Stimulated activated memory B cell treated with anti-CD40 and anti-IgM and Interleukin-4, amounts not matched to agents 10 μg/mL and 1 μg/mL and 100 μg/mL, for 72 hours (primary cell): Measurements from ENCODE around the gene PSD2.

Source experiments
- ATAC-seq: fragments of 150-1000 bp; cut with Tn5 transposase; 2 replicates; pipeline ENCODE4 v1.10.0; 2021
- H3K27ac Mint-ChIP-seq: one replicate; pipeline ENCODE4 v1.8.0; 2022; ENCODE audit warnings: mild to moderate bottlenecking, mixed read lengths
- H3K27me3 Mint-ChIP-seq: one replicate; pipeline ENCODE4 v1.8.0; 2022; ENCODE audit warnings: mixed read lengths
- H3K36me3 Mint-ChIP-seq: one replicate; pipeline ENCODE4 v1.8.0; 2022; ENCODE audit warnings: mixed read lengths
- H3K4me1 Mint-ChIP-seq: one replicate; pipeline ENCODE4 v1.8.0; 2022; ENCODE audit warnings: mixed read lengths
- H3K4me3 Mint-ChIP-seq: one replicate; pipeline ENCODE4 v1.8.0; 2022; ENCODE audit warnings: mild to moderate bottlenecking, moderate library complexity, mixed read lengths
- H3K9me3 Mint-ChIP-seq: one replicate; pipeline ENCODE4 v1.8.0; 2022; ENCODE audit warnings: mixed read lengths

Gene PSD2

DNA sequence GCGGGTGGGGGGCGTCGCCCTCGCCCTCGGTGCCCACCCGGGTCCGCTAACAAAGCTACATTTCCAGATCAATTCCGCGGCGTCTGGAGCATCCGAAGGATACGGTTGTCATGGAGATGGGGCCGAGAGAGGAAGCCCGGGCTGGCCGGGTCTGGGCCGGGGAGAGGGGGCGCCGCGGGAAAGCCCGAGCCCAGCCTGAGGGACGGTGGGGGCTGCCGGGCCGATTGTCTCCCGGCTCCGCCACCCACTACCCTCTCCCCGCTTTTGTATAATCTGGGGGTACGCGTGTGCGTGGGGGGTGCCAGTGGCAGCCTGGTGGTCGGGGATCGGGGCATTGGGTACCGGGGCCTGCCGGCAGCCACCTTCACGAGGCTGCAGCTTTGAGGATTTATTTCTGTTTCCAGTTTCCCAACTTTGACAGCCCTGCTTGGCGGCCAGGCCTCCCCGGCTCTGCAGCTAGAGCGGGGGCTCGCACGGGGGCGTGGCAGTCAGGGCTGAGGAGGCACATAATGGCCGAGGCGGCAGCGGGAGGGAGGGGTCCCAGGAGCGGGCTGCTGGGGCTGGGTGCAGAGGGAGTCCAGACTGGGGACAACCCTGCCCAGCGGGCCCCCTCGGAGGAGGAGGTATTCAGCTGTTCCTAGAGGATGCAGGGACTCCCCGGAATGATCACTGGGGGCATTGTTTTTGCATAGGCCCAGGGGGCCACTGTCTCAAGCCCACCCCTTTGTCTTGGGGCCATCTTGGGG lies 626 bp downstream of the PSD2 start:
- H3K27me3 Mint-ChIP-seq = peaks cover 88% of the 10 kb centered on the region
- peaks cover 6% of the 10 kb centered on the region for H3K4me1 Mint-ChIP-seq
- no peak overlapping the region for H3K27ac Mint-ChIP-seq
- no peak overlapping the region for H3K4me3 Mint-ChIP-seq
- H3K9me3 Mint-ChIP-seq = no peaks in the 10 kb centered on the region
- ATAC-seq = no peak
- no peaks in the 10 kb centered on the region for H3K36me3 Mint-ChIP-seq

DNA sequence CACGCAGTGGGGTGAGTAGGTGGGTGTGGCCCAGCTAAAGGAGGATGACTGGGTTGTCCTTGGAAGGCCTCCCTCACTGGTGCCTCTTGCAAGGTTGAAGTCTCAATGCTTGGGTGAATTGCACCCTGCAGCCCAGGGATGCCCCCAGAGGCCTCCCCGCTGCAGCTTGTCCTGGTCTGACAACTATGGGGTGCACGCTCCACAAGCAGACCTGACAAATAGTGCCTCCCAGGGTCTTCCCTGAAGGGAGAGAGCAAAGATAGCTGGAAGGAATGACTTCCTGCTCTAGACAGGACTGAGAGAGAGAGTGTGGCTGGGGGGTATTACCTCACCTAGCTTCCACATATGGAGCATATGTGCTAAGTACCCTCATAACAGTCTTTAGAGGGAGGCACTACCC lies 1.7 kb downstream of the PSD2 start:
- no peak overlapping the region for H3K27ac Mint-ChIP-seq
- H3K27me3 Mint-ChIP-seq = peaks cover 89% of the 10 kb centered on the region
- no peak overlapping the region for H3K4me3 Mint-ChIP-seq
- H3K9me3 Mint-ChIP-seq = no peaks in the 10 kb centered on the region
- ATAC-seq = no peak
- H3K4me1 Mint-ChIP-seq = peaks cover 6% of the 10 kb centered on the region
- no peaks in the 10 kb centered on the region for H3K36me3 Mint-ChIP-seq

DNA sequence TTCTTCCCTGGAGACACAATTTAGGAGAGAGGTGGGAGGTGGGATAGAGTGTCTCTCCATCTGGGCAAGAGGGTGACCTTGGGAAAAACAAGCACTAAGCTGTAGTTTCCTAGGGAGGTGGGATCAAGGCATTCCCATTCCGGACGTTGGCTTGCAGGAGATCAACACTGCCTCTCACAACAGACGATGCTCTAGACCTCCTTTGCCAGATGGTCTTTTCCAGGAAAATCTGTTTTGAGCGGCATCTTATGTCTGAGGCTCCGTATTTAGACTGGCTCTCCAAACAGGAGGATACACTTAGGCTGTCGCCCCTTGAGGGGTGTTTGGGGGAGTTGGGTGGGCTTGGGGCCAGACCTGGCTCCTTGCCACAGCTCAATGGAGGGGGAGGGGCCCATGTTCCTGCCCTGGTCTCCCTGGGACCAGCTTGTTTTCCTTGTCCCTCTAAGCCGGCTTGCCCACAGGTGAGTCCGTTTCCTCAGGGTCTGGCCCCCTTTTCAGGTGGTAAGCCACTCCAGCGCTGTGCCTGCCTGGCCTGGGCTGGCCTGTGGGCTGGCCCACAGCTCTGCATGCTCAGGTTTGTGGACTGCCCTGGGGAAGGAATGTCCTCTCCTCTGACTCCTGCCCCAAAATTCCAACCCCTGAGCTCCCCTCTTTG lies 2.4 kb downstream of the PSD2 start:
- Mint-ChIP-seq H3K9me3 (no peaks in the 10 kb centered on the region), H3K4me1 (peaks cover 6% of the 10 kb centered on the region), H3K4me3 (no peak overlapping the region), H3K27ac (no peak overlapping the region), H3K27me3 (peaks cover 84% of the 10 kb centered on the region), H3K36me3 (no peaks in the 10 kb centered on the region)
- no peak for ATAC-seq

DNA sequence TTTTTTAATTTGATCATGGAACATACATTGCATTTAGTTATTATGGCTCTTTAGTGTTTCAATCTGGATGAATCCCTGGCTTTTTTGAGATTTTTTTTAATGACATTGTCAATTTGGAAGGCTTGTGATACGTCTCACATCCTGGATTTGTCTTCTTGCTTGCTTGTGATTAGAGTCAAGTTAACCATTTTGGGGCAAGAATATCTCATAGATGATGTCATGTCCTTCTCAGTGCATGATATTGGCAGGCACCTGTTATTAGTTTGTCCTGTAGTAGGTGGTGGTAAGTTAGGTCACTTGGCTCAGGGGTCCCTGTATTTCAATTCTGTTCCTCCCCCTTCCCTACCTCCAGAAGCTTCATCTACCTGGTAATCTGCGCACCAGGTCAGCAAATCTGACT lies 3.3 kb downstream of the PSD2 start:
- no peak overlapping the region for H3K27ac Mint-ChIP-seq
- ATAC-seq = no peak
- peaks cover 6% of the 10 kb centered on the region for H3K4me1 Mint-ChIP-seq
- no peaks in the 10 kb centered on the region for H3K9me3 Mint-ChIP-seq
- H3K36me3 Mint-ChIP-seq = no peaks in the 10 kb centered on the region
- peaks cover 88% of the 10 kb centered on the region for H3K27me3 Mint-ChIP-seq
- no peak overlapping the region for H3K4me3 Mint-ChIP-seq

DNA sequence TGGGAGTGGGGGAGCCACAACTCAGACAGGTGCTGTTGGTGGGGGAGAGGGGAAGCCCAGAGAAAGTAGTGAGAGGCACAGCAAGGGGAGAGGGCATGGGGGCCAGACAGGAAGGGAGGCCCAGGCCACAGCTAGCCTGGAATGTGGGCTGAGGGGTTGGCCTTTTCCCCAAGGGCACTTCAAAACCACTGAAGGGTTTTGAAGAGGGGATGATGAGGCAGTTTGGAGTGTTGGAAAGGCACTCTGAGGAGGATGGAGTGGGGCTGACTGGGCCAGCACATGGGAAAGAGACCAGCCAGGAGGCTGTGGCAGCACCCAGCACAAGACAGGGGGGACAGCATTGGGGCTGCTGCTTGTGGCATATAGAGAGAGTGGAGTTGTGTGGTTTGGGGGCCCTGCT lies 3.8 kb downstream of the PSD2 start:
- Mint-ChIP-seq H3K4me3 (no peak overlapping the region), H3K9me3 (no peaks in the 10 kb centered on the region), H3K27me3 (peaks cover 88% of the 10 kb centered on the region), H3K27ac (no peak overlapping the region), H3K4me1 (peaks cover 6% of the 10 kb centered on the region), H3K36me3 (no peaks in the 10 kb centered on the region)
- ATAC-seq = no peak

DNA sequence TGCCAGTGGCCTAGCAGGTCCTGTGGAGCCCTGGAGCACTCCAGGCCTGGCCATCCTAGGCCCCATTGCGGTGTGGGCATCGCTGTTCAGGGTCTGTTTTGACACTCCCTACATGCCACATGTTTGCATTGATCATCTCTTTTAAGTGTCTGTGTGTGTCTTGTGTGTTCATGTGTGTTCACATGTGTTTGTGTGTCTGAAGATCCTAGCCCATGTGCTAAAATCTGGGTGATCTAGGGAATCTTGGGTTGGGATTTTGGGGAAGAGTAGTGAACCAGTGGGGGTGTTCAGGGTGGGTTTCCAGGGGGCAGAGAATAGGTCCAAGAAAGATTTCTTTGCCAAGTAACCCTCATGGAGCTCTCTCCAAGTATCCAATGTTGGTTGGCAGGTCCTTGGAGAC lies 8.4 kb downstream of the PSD2 start:
- H3K4me3 Mint-ChIP-seq = no peak overlapping the region
- no peaks in the 10 kb centered on the region for H3K4me1 Mint-ChIP-seq
- H3K27me3 Mint-ChIP-seq = peaks cover 80% of the 10 kb centered on the region
- H3K9me3 Mint-ChIP-seq = no peaks in the 10 kb centered on the region
- ATAC-seq = no peak
- H3K27ac Mint-ChIP-seq = no peak overlapping the region
- H3K36me3 Mint-ChIP-seq = no peaks in the 10 kb centered on the region

DNA sequence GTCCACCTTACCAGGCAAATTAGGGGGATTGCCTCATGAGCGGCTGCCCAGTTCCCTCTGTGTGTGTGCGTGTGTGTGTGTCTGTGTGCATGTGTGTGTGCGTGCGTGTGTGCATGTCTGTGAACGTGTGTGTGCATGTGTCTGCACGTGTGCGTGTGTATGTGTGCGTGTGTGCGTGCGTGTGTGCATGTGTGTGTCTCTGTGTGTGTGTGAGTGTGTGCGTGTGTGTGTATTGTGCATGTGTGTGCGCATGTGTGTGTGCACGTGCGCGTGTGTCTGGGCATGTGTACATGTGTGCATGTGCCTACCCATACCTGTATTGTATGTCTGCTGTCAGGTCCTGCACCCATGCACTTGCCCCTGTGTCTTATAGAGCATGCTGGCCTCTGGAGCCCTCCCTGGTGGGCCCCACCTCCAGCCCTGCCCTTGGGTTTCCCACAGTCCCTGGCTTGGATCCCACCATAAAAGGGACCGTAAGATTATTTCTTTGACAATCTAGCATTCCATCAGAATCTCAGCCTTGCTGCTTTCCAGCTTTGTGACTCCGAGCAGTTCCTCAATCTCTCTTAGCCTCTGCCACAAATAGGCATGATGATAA lies 9.3 kb downstream of the PSD2 start:
- Mint-ChIP-seq H3K27ac (no peak overlapping the region), H3K4me3 (no peak overlapping the region), H3K4me1 (no peaks in the 10 kb centered on the region), H3K36me3 (no peaks in the 10 kb centered on the region), H3K27me3 (peaks cover 77% of the 10 kb centered on the region), H3K9me3 (no peaks in the 10 kb centered on the region)
- no peak for ATAC-seq

DNA sequence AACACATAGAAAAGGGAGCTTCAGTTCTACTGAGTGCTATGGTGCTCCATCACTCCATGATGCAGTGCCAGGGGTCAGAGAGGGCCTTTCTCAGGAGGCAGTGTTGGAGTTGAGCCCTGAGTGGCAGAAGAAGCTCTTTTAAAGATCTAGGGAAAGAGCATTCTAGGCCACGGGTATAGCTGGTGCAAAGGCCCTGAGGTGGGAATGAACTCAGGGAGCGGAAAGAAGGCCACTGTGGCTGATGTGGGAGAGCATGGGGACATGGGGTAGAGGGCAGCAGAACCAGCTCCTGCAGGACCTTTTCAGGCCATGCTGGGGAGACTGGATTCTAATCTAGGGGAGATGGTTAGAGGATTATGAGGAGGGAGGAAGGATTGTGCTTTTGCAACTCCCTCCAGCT lies 9.9 kb downstream of the PSD2 start:
- Mint-ChIP-seq H3K36me3 (no peaks in the 10 kb centered on the region), H3K9me3 (no peaks in the 10 kb centered on the region), H3K27ac (no peak overlapping the region), H3K4me1 (no peaks in the 10 kb centered on the region), H3K27me3 (peaks cover 77% of the 10 kb centered on the region), H3K4me3 (no peak overlapping the region)
- ATAC-seq = no peak

DNA sequence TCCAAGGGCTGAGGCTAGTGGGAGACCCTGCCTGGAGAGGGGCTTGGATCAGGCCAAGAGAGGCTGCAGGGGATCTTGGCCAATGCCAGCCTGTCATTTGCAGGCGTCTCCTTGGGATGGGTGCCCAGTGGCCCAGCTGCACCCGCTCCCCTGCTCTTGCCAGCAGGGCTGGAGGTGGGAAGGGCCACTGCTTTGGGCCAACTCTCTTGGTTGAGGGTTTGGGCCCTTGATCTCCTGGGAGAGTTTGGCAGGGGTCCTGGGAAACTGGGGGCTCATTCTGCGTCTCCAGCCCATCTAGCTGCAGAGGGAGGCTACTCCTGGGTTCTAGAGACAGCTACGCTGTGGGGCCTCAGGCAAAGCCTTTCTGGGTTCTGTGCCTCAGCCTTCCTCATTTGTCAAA lies 10.5 kb downstream of the PSD2 start:
- no peak for ATAC-seq
- H3K9me3 Mint-ChIP-seq = no peaks in the 10 kb centered on the region
- H3K4me3 Mint-ChIP-seq = no peak overlapping the region
- no peak overlapping the region for H3K27ac Mint-ChIP-seq
- H3K36me3 Mint-ChIP-seq = no peaks in the 10 kb centered on the region
- peaks cover 74% of the 10 kb centered on the region for H3K27me3 Mint-ChIP-seq
- no peaks in the 10 kb centered on the region for H3K4me1 Mint-ChIP-seq

DNA sequence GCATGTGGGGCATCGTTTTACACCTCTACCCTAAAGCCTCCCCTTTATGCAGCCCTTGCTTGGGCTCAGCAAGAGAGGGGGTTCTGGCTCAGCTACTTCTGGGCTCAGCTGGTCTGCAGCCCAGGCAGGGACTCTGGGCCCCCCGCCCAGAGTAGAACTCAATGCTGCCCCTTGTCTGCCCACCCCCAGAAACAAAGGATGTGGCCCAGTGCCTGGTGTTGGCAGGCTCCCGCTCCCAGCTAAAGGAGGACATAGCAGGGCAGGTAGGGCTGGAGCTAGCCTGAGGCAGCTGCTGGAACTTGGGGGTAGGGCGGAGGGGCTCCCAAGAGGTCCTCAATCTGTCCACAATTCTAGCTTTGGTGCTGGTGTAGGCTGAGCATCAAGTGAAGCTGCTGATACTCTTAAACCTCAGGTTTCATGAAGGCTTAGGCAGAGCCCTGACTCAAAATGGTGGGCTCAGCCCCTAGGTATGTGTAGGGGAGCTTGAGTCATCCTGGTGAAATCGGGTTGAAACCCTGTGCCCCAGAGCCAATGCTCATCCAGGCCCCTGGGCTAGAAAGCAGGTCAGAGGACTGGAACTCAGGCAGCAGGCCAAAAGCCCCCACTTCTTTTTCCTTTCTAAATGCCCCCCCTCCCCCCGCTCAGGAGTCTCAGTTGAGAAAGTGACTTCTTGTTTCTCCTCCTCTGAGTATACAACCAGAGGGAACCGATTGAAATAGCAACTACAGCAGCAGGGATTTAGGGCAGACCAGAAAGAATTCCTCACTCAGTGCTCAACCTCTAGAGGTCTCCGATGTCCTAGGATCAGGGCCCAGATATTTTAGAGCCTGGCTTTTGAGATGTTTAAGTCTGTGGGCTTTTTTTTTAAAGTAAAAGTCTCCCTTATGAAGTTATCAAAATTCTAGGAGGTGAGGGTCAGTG lies 11.4 kb downstream of the PSD2 start:
- H3K4me3 Mint-ChIP-seq = no peak overlapping the region
- H3K4me1 Mint-ChIP-seq = no peaks in the 10 kb centered on the region
- no peaks in the 10 kb centered on the region for H3K9me3 Mint-ChIP-seq
- peaks cover 74% of the 10 kb centered on the region for H3K27me3 Mint-ChIP-seq
- no peak overlapping the region for H3K27ac Mint-ChIP-seq
- no peak for ATAC-seq
- no peaks in the 10 kb centered on the region for H3K36me3 Mint-ChIP-seq

DNA sequence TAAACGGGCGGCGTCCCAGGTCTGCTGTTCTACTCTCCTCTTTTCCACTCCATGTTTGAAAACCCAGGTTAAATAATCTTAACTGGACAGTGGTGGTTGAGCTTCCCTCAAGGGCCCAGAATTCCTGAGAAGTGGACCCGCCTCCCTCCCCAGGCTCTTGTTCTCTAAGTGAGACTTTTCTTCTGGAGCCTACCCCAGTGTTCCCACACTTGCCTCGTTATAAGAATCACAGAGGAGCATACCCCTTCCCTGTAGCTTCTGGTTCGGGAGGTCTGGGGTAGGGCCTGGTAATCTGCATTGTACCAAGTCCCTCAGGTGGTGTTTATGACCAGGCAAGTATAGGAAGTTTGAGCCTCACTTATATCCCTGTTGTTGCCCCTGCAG lies 12.0 kb downstream of the PSD2 start:
- Mint-ChIP-seq H3K4me3 (no peak overlapping the region), H3K9me3 (no peaks in the 10 kb centered on the region), H3K27ac (no peak overlapping the region), H3K36me3 (no peaks in the 10 kb centered on the region), H3K27me3 (peaks cover 76% of the 10 kb centered on the region), H3K4me1 (no peaks in the 10 kb centered on the region)
- no peak for ATAC-seq

DNA sequence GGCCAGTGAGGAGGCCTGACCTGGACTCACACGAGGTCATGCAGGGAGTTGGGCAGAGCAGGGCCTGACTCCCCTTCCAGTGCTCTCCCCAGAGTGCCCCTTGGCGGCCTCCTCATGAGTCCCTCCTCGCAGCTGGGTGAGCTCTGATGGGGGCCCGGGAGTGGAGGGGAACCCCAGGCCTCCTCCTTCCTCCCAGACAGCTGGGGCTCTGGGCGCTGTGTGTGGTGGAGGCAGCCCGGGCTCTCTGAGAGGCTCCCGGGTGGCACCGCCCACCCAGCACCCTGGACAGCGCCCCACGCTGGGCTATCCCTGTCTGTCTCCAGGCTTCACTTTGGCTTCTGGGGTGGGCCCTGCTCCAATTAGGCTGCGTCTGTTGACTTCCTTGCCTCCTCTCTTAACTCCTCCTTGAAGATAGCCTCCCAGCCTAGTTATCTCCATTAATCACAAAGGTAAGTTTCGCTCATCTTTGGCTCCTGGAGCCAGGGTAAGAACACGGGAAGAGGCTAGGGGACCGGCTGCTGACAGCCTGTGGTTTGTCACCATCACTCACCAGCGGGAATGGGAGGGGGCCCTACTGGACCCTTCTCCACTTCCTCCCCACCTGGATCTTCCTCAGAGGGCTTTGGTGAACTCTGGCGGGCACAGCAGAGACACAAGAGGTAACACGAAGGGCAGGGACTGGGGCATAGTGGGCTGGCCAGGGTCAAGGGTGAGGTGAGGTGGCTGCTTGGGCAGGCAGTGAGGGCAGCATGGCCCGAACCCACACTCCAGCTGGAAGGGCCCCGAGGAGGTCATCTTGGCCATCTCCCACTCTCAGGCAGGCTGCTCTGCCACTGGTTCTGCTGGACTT lies 13.1 kb downstream of the PSD2 start:
- ATAC-seq = no peak
- Mint-ChIP-seq H3K36me3 (no peaks in the 10 kb centered on the region), H3K4me3 (no peak overlapping the region), H3K9me3 (no peaks in the 10 kb centered on the region), H3K27me3 (peaks cover 79% of the 10 kb centered on the region), H3K4me1 (no peaks in the 10 kb centered on the region), H3K27ac (no peak overlapping the region)

DNA sequence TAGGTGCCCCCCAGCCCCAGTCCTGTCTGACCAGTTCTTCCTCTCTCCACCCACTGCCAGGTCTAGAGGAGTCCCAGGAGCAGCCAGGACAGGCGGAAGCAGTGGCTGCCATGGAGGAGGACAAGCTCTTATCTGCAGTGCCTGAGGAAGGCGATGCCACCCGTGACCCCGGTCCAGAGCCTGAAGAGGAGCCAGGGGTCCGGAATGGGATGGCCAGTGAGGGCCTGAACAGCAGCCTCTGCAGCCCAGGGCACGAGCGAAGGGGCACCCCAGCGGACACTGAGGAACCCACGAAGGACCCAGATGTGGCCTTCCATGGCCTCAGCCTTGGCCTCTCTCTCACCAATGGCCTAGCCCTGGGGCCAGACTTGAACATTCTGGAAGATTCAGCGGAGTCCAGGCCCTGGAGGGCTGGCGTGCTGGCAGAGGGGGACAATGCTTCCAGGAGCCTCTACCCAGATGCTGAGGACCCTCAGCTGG lies 13.8 kb downstream of the PSD2 start:
- Mint-ChIP-seq H3K27ac (no peak overlapping the region), H3K27me3 (peaks cover 72% of the 10 kb centered on the region)
- ATAC-seq = no peak

More for the DNA sequence above, 13.8 kb downstream of the PSD2 start:
- Mint-ChIP-seq H3K4me1 (no peaks in the 10 kb centered on the region), H3K9me3 (no peaks in the 10 kb centered on the region), H3K4me3 (no peak overlapping the region), H3K36me3 (no peaks in the 10 kb centered on the region)
